Spleen (tissue), 11 donors: ENCODE results near the gene NFIB. TPM values are rescaled to one million over a fixed set of nuclear protein-coding genes. Genes with fewer than 3 reads are reported as not detected.

ENCODE experiments used
- DNase-seq: peaks from one replicate; pipeline ENCODE4 v3.0.0-alpha.2; 2020
- H3K27ac ChIP-seq, 8 donors: fragments of 200-600 bp; sonication (generic) in 7 of 8; 1 replicate in 4 of 8; 2 replicates in 4 of 8; pipeline versions ENCODE4 v1.5.0 to v1.8.0; 2016 to 2021; ENCODE audit warnings: inconsistent platforms in 4 of 8, mild to moderate bottlenecking in 4 of 8, moderate library complexity in 1 of 8
- H3K27me3 ChIP-seq, 7 donors: fragments of 200-600 bp; sonication (generic) in 6 of 7; replicated peaks in 1 of 7; 1 replicate in 4 of 7; 2 replicates in 3 of 7; pipeline versions ENCODE4 v1.5.0 to v1.8.0; 2016 to 2021; ENCODE audit warnings: inconsistent platforms in 3 of 7, mild to moderate bottlenecking in 1 of 7
- H3K36me3 ChIP-seq, 6 donors: fragments of 200-600 bp; sonication (generic) in 5 of 6; 1 replicate in 4 of 6; 2 replicates in 2 of 6; pipeline versions ENCODE4 v1.5.0 to v1.8.0; 2016 to 2021; ENCODE audit warnings: inconsistent platforms in 2 of 6
- H3K4me1 ChIP-seq, 6 donors: fragments of 200-600 bp; sonication (generic) in 5 of 6; 1 replicate in 3 of 6; 2 replicates in 3 of 6; pipeline versions ENCODE4 v1.5.0 to v1.8.0; 2016 to 2021; ENCODE audit warnings: inconsistent platforms in 3 of 6
- H3K4me3 ChIP-seq, 8 donors: fragments of 200-600 bp; sonication (generic) in 7 of 8; 1 replicate in 4 of 8; 2 replicates in 4 of 8; pipeline versions ENCODE4 v1.5.0 to v1.8.0; 2016 to 2021; ENCODE audit warnings: inconsistent platforms in 4 of 8, mild to moderate bottlenecking in 4 of 8, moderate library complexity in 2 of 8
- H3K9me3 ChIP-seq, 8 donors: fragments of 200-600 bp; sonication (generic) in 7 of 8; 1 replicate in 4 of 8; 2 replicates in 4 of 8; pipeline versions ENCODE4 v1.5.0 to v1.8.0; 2016 to 2021; ENCODE audit warnings: inconsistent platforms in 4 of 8
- CTCF ChIP-seq, 11 experiments: fragments of 200-600 bp in 7 of 11; fragments of 450-650 bp in 4 of 11; sonication (generic) in 4 of 11; IDR thresholded peaks in 8 of 11; conservative IDR thresholded peaks in 3 of 11; 1 replicate in 7 of 11; 2 replicates in 4 of 11; pipeline versions ENCODE4 v1.4.0 to v1.8.0; 2016 to 2021; ENCODE audit warnings: antibody characterized with exemption in 11 of 11, inconsistent platforms in 4 of 11, mild to moderate bottlenecking in 1 of 11
- POLR2A ChIP-seq, 3 donors: fragments of 450-650 bp; IDR thresholded peaks; one replicate each; pipeline ENCODE4 v1.5.1; 2017; ENCODE audit warnings: antibody characterized with exemption in 3 of 3, mild to moderate bottlenecking in 1 of 3
- POLR2AphosphoS5 ChIP-seq, 3 donors: sonication (generic); formaldehyde crosslinking; IDR thresholded peaks; one replicate each; pipeline ENCODE4 v1.5.1; 2017; ENCODE audit warnings: antibody characterized with exemption in 3 of 3
- WGBS, 5 donors: extraction: QIAGEN DNeasy Blood & Tissue Kit in 3 of 5; methylation state at CpG; one replicate each; pipeline versions ENCODE4 v1.1.5 to v1.1.7; 2013 to 2018; 5-methylcytosine and 5-hydroxymethylcytosine counted together
- intact Hi-C: fragments of 100-400 bp; cut with DNase I; formaldehyde crosslinking; loops from one replicate; pipeline ENCODE4 v1.15.0; 2023; ENCODE audit warnings: low total_unique reads
- polyA plus RNA-seq, 3 donors: library from polyadenylated mRNA; stranded (reverse); fragments of 200-250 nt; gene quantifications; one replicate each; pipeline ENCODE4 v1.2.1, GENCODE V29; 2013
- total RNA-seq, 7 donors: library from RNA; depleted of rRNA in 3 of 7; stranded (reverse); fragments of >200 nt in 3 of 7; fragmentation: NEBNext Ultra II Directional in 4 of 7; extraction: Animal tissue kit (Norgen Biotek cat#: 25700) in 4 of 7; gene quantifications; one replicate each; pipeline versions ENCODE4 v1.1.0 to v1.2.1, GENCODE V29; 2016 to 2021
- donor health status: healthy with polysubstance abuse.
- donor health status: DM: no; HTN: no; CAD: no; lungs with moderate emphysema.
- donor health status: DM: no; HTN: no; CAD: no.
- donor health status: Bipolar disorder and iron deficiency.
- donor health status: healthy.
- donor health status: DM: no; HTN: no; CAD: no.
- donor health status: DM: yes; HTN: yes; CAD: no.

Gene NFIB
- total and polyA plus RNA-seq, 10 donors: 3.6 to 96.8 (median 48.4) TPM

- Histone ChIP-seq H3K36me3 (no peaks in the 10 kb centered on the region), H3K27me3 (no peaks in the 10 kb centered on the region), H3K27ac (no peak overlapping the region), H3K4me3 (no peak overlapping the region), H3K4me1 (peaks cover 0 to 5% (median 0%) of the 10 kb centered on the region in 6 donors), H3K9me3 (no peaks in the 10 kb centered on the region)
- 77 to 94% (median 78%) methylated on average over 1 of the region's 1 CpG for WGBS, 5 donors
- no peak for DNase-seq
- intact Hi-C loops: no loop called here
- TF ChIP-seq CTCF (IDR thresholded peaks at IDR 0.05 in 8 of 11, conservative IDR thresholded peaks at IDR 0.05 in 3 of 11) (no peak), POLR2A (IDR thresholded peaks at IDR 0.05) (no peak), POLR2AphosphoS5 (IDR thresholded peaks at IDR 0.05) (no peak)
These were observed 149.0 kb downstream of the NFIB start for GRCh38 chr9:14164908-14165307.

- H3K4me1 ChIP-seq: peaks cover 0 to 10% (median 4%) of the 10 kb centered on the region in 6 donors
- H3K36me3 ChIP-seq: no peaks in the 10 kb centered on the region
- no peaks in the 10 kb centered on the region for H3K9me3 ChIP-seq
- H3K4me3 ChIP-seq: no peak overlapping the region
- WGBS, 5 donors: 77 to 91% (median 86%) methylated on average over 4 of the region's 4 CpGs
- TF ChIP-seq CTCF (IDR thresholded peaks at IDR 0.05 in 8 of 11, conservative IDR thresholded peaks at IDR 0.05 in 3 of 11) (no peak), POLR2AphosphoS5 (IDR thresholded peaks at IDR 0.05) (no peak), POLR2A (IDR thresholded peaks at IDR 0.05) (no peak)
- intact Hi-C loops: no loop called here
- no peaks in the 10 kb centered on the region for H3K27me3 ChIP-seq
- no peak for DNase-seq
- no peak overlapping the region for H3K27ac ChIP-seq
These were observed 154.3 kb downstream of the NFIB start for GRCh38 chr9:14159440-14160216.

GRCh38 chr9:14158916-14159315, 155.0 kb downstream of the NFIB start:
- intact Hi-C loops: no loop called here
- no peak for TF ChIP-seq POLR2AphosphoS5 (IDR thresholded peaks at IDR 0.05)
- no peak for TF ChIP-seq CTCF (IDR thresholded peaks at IDR 0.05 in 8 of 11, conservative IDR thresholded peaks at IDR 0.05 in 3 of 11)
- TF ChIP-seq POLR2A (IDR thresholded peaks at IDR 0.05): no peak
- 90 to 97% (median 93%) methylated on average over 1 of the region's 1 CpG for WGBS, 5 donors

GRCh38 chr9:14158136-14158813, 155.7 kb downstream of the NFIB start:
- TF ChIP-seq POLR2A (IDR thresholded peaks at IDR 0.05): no peak
- Histone ChIP-seq H3K4me3 (no peak overlapping the region), H3K27me3 (no peaks in the 10 kb centered on the region), H3K27ac (no peak overlapping the region), H3K9me3 (no peaks in the 10 kb centered on the region), H3K36me3 (no peaks in the 10 kb centered on the region), H3K4me1 (peaks cover 0 to 10% (median 4%) of the 10 kb centered on the region in 6 donors)
- intact Hi-C loops: no loop called here
- 74 to 88% (median 82%) methylated on average over 2 of the region's 2 CpGs for WGBS, 5 donors
- DNase-seq: no peak

More at GRCh38 chr9:14158916-14159315, 155.0 kb downstream of the NFIB start:
- Histone ChIP-seq H3K27ac (no peak overlapping the region), H3K9me3 (no peaks in the 10 kb centered on the region), H3K36me3 (no peaks in the 10 kb centered on the region), H3K4me1 (peaks cover 0 to 10% (median 4%) of the 10 kb centered on the region in 6 donors), H3K27me3 (no peaks in the 10 kb centered on the region), H3K4me3 (no peak overlapping the region)
- DNase-seq: no peak
